Activated naive CD8-positive, alpha-beta T cell treated with anti-CD3 and anti-CD28 coated beads, Interleukin-2, amount 10 ng/mL, durations not matched to agents 7 days and 5 days (primary cell): Measurements from ENCODE around the gene UBALD1. TPM values are rescaled to one million over a fixed set of nuclear protein-coding genes. Genes with fewer than 3 reads are reported as not detected.

Experiments used
- ATAC-seq: fragments of 150-1000 bp; cut with Tn5 transposase; one replicate; pipeline ENCODE4 v1.10.0; 2021; ENCODE audit warnings: low read depth, moderate library complexity
- POLR2A ChIA-PET: fragments of 350-600 bp; sonication (Branson Sonifier 250); formaldehyde crosslinking; loops from one replicate; lab custom pipeline; 2021; ENCODE audit warnings: antibody characterized with exemption; lab: Charles Lee
- DNase-seq: peaks from one replicate; pipeline ENCODE4 v3.0.0; 2021
- H3K27ac Mint-ChIP-seq: one replicate; pipeline ENCODE4 v1.8.0; 2022; ENCODE audit warnings: mild to moderate bottlenecking, mixed read lengths
- H3K27me3 Mint-ChIP-seq: one replicate; pipeline ENCODE4 v1.8.0; 2022; ENCODE audit warnings: mild to moderate bottlenecking, moderate library complexity, mixed read lengths
- H3K36me3 Mint-ChIP-seq: one replicate; pipeline ENCODE4 v1.8.0; 2021; ENCODE audit warnings: mild to moderate bottlenecking, mixed read lengths
- H3K4me1 Mint-ChIP-seq: one replicate; pipeline ENCODE4 v1.8.0; 2021; ENCODE audit warnings: mixed read lengths
- H3K4me3 Mint-ChIP-seq: one replicate; pipeline ENCODE4 v1.8.0; 2022; ENCODE audit warnings: mild to moderate bottlenecking, moderate library complexity, mixed read lengths
- H3K9me3 Mint-ChIP-seq: one replicate; pipeline ENCODE4 v1.8.0; 2021; ENCODE audit warnings: mixed read lengths
- total RNA-seq, 2 experiments: library from RNA; stranded (reverse); gene quantifications; one replicate each; pipeline ENCODE4 v1.2.3, GENCODE V29; 2021

Gene UBALD1
- total RNA-seq, 2 experiments from 2014 or later, result 21.3 to 23.7 TPM

DNA sequence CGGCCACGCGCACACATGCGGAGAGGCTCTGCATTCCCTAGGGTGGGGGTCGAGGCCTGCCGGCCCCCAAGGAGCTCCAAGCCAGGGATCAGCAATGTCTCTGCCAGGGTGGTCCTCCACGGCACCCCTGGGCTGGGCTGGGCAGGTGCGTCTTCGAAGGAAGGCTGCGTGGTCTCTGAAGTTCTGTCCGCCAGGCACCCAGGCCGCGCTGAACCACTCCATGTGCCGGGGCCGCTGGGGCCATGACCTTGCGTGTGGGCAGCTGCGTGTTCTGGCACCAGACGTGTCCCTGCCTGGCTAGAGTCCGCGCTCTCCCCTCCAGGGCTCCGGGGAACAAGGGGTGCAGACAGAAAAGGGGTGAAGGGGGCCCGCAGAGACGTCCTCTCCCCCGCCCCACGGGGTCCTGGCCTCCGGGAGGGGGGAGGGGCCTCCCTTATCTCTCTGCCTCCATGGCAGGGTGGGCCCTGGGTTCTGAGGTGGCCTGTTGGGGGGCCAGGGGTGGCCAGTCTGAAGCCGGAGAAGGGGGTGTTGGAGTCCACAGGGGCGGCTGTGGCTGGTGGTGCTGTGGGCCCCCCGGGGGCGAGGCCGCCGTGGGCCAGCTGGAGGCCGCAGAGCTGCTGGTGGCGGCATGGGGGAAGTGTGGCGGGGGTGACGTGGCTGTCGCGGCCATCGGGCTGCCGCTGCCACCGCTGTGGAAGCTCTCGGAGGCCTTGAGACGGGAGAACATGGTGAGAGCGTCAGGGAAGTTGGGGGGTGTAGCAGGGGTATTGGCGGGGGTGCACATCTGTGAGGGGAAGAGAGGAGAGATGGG lies 5.3 kb downstream of the UBALD1 start:
- Mint-ChIP-seq H3K9me3 (no peaks in the 10 kb centered on the region), H3K36me3 (no peaks in the 10 kb centered on the region), H3K4me3 (no peak overlapping the region), H3K4me1 (peaks cover 2% of the 10 kb centered on the region), H3K27ac (no peak overlapping the region), H3K27me3 (no peaks in the 10 kb centered on the region)
- no peak for ATAC-seq
- POLR2A ChIA-PET, result no interaction called here
- no peak for DNase-seq

DNA sequence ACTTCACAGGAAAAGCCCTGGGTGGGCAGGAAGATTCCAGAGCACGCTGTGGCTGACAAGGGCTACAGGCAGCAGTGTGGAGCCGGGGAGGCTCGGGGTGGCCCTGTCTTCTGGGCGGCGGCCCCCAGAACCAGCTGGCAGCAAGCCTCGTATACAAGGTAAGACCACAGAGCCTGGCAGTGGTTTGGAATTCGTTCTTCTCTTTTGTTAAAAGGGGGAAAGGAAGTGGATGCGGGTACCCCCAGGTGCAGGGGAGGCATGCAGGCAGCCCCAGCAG lies 6.0 kb downstream of the UBALD1 start:
- Mint-ChIP-seq H3K4me3 (no peak overlapping the region), H3K27me3 (no peaks in the 10 kb centered on the region), H3K4me1 (peaks cover 2% of the 10 kb centered on the region), H3K27ac (no peak overlapping the region), H3K9me3 (no peaks in the 10 kb centered on the region), H3K36me3 (no peaks in the 10 kb centered on the region)
- ATAC-seq (no peak), DNase-seq (no peak)
- POLR2A ChIA-PET, result no interaction called here

DNA sequence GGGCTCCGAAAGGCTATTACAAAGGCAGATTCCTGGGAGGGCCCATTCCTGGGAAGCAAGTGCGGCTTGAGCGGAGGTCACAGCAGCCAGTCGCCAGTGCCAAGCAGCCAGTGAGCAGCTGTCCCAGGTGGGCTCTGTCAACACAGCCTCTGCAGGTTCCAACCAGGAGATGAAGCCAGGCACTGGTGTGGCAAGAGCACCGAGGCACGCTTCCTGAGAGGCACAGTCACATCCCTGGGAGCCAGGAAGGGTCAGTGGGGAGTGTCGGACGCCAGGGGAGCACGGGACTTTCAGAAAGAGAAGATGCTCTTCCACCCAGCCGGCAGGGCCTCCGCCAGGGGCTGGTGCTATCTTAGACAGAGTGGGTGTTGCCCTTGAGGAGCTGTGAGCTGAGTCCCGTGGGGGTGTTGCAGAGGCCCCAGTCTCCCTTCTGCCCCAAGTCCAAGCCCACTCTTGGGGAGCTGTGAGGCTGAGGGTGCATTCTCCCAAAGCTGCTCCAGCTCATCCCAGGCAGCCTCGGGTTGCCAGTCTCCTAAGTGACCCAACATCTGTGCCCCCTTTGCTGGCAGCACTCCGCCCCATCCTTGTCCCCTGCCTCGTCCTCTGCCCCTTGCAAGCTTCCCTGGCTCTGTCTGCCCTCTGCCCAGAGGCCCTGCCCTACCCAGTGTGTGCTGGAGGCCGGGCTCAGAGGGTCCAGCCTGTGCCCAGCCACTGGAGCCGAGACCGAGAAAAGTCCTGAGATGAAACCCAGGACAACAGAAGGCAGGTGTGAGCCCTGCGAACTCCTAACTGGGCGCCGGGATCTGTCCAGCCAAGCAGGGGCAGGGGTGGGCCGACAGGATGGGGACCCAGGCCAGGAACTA lies 6.6 kb downstream of the UBALD1 start:
- H3K27ac Mint-ChIP-seq, result no peak overlapping the region
- H3K4me1 Mint-ChIP-seq, result peaks cover under 1% of the 10 kb centered on the region
- POLR2A ChIA-PET, result no interaction called here
- DNase-seq (no peak), ATAC-seq (no peak)
- H3K9me3 Mint-ChIP-seq, result no peaks in the 10 kb centered on the region
- no peaks in the 10 kb centered on the region for H3K36me3 Mint-ChIP-seq
- H3K27me3 Mint-ChIP-seq, result no peaks in the 10 kb centered on the region
- H3K4me3 Mint-ChIP-seq, result no peak overlapping the region

DNA sequence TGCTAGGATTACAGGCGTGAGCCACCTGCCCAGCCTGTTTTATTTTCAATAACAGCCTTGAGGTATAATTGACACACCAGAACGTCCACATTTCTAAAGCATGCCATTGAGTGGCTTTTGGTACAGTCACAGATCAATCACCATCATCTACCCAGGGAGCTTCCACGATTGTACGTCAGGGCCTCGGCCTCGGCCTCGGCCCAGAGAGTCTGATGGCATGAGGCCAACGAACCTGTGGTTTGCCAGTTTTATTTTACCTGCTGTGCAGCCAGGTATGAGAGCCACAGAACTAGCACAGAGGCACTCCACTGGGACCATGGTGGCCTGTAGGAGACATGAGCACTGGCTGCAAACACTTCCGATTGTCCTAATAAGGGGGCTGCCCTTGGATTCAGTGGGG lies 8.3 kb downstream of the UBALD1 start:
- H3K27ac Mint-ChIP-seq, result no peak overlapping the region
- DNase-seq, result no peak
- no peaks in the 10 kb centered on the region for H3K9me3 Mint-ChIP-seq
- POLR2A ChIA-PET, result interaction anchor here (0.7 kb wide), 1 partner anchor 15 kb away, joined by 3 read pairs; no protein-coding TSS in a partner anchor
- no peak overlapping the region for H3K4me3 Mint-ChIP-seq
- H3K27me3 Mint-ChIP-seq, result no peaks in the 10 kb centered on the region
- no peaks in the 10 kb centered on the region for H3K36me3 Mint-ChIP-seq
- ATAC-seq, result no peak
- H3K4me1 Mint-ChIP-seq, result no peaks in the 10 kb centered on the region

DNA sequence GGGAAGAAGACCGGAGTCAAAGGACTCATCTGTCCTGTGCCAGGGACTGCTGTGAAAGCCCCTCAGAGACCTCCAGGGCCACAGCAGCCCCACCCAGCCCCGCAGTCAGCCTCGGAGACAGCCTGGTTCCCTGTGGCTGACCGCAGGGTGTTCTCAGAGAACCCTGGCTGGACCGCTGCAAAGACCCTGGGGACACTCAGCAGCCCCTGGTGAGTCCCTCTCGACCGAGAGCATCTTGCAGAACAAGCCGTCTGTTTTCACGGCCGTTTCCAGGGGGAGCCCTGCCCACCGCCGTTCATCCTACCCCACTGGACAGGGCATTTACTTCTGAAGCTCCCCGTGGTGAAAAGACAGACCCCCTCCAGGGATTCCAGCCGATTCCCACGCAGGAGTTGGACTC lies 10.3 kb downstream of the UBALD1 start:
- POLR2A ChIA-PET, result no interaction called here

DNA sequence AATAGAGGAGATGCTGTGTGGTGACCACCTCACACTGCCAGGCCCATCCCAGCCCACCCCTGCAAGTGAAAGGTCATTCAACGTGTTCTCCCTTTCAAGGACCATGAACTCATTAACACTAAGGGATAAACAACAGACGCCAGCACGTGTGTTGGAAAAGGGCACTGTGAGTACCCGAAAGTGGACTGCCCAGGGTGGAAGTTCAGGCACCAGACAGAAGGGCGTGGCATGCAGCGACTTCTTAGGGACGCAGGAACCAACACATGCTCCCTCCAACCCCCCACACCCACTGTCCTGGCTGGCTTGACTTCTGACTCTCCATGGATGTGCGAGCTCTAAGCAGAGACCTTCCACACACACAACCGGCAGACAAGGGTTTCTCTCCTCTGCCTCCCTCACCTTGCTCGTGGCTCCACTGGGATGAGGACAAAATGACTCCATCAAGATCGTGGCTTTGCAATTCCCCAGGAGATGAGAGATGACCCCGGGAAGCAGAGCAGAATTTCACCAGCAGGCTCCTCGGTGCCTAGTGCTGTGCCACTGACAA lies 11.0 kb downstream of the UBALD1 start:
- H3K27me3 Mint-ChIP-seq, result peaks cover under 1% of the 10 kb centered on the region
- no peak for DNase-seq
- H3K4me3 Mint-ChIP-seq, result no peak overlapping the region
- no peaks in the 10 kb centered on the region for H3K36me3 Mint-ChIP-seq
- H3K4me1 Mint-ChIP-seq, result no peaks in the 10 kb centered on the region
- H3K9me3 Mint-ChIP-seq, result no peaks in the 10 kb centered on the region
- POLR2A ChIA-PET, result no interaction called here
- ATAC-seq, result no peak
- H3K27ac Mint-ChIP-seq, result no peak overlapping the region

More for the DNA sequence above, 10.3 kb downstream of the UBALD1 start:
- Mint-ChIP-seq H3K36me3 (no peaks in the 10 kb centered on the region), H3K27me3 (no peaks in the 10 kb centered on the region), H3K9me3 (no peaks in the 10 kb centered on the region), H3K4me3 (no peak overlapping the region), H3K27ac (no peak overlapping the region), H3K4me1 (no peaks in the 10 kb centered on the region)
- ATAC-seq (no peak), DNase-seq (no peak)

DNA sequence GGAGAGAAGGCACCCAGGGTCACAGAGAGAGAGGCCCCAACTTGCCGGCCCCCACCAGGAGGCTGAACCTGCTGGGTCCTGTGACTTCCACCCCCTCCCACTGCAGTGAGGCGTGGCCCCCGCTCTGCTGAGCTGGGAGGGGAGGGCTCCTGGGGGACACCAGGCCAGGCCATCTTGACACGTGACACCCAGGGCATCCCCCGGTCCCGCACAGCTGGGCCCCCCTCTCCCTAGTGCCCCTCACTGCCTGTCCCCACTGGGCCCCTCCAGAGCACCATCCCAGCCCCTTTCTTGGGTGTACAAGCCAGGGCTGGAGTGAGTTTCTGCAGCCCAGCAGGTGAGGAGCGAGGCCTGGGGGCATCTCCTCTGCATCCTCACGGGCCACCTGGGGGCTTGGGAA lies 12.4 kb downstream of the UBALD1 start:
- H3K36me3 Mint-ChIP-seq, result no peaks in the 10 kb centered on the region
- no peak for DNase-seq
- no peaks in the 10 kb centered on the region for H3K9me3 Mint-ChIP-seq
- no peak overlapping the region for H3K4me3 Mint-ChIP-seq
- POLR2A ChIA-PET, result interaction anchor here (0.8 kb wide), 1 partner anchor 14 kb away, joined by 3 read pairs; no protein-coding TSS in a partner anchor
- ATAC-seq, result no peak
- no peaks in the 10 kb centered on the region for H3K4me1 Mint-ChIP-seq
- H3K27ac Mint-ChIP-seq, result no peak overlapping the region
- H3K27me3 Mint-ChIP-seq, result peaks cover 8% of the 10 kb centered on the region

DNA sequence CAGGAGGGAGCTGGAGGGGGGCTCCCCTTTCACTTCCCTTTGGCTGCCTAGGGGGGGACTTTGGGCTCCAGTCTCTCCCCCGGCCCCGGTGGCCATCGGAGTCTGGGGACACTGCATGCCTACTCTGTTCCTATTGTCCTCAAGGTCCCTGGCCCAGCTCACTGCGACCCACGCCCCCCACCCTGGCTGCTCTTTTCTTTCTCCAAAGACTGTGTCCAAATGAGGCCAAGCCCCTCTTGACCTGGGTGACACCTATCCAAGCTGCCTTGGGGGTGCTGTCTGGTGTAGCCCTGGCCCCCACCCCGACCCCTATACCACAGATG lies 12.9 kb downstream of the UBALD1 start:
- ATAC-seq (no peak), DNase-seq (no peak)
- Mint-ChIP-seq H3K4me3 (no peak overlapping the region), H3K27me3 (peaks cover 8% of the 10 kb centered on the region), H3K9me3 (no peaks in the 10 kb centered on the region), H3K36me3 (no peaks in the 10 kb centered on the region), H3K27ac (no peak overlapping the region), H3K4me1 (no peaks in the 10 kb centered on the region)
- POLR2A ChIA-PET, result interaction anchor here (0.8 kb wide), 1 partner anchor 14 kb away, joined by 3 read pairs; no protein-coding TSS in a partner anchor

DNA sequence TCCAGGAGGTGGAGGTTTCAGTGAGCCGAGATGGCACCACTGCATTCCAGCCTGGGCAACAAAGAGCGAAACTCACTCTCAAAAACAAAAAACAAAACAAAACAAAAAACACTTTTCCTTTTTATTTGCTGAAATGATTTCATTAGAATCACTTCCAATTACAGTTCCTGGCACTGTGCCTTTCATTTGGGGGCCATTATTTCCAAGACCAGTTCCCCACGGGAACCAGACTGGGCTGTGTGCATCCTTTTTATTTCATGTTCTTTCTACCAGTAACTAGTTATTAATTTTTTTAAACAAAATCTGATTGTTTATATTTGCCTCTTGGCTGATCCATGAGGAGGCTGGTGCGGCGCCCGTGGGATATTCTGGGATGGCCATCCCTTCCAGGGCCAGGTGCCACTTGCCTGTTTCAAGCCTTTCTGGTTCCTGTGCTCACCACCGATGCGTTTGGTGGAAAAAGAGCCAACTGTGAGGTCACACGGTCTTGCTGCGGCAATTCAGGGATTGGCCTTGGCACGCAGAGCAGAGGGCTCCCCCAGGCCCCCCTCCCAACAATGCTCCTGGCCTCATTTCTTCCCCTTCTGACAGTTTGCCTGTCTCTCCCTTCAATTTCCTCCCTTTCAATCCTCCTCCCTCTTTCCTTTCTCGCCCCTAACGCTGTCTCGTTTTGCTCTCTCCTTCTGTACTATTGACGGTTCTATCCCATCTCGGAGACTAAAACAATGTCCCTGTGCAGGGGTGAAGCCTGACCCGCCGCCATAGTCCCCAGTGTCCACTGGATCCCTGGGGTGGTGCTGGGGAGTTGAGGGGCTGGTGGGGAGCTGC lies 13.4 kb downstream of the UBALD1 start:
- no peak for DNase-seq
- POLR2A ChIA-PET, result interaction anchor here (0.8 kb wide), 1 partner anchor 15 kb away, joined by 3 read pairs; no protein-coding TSS in a partner anchor
- no peaks in the 10 kb centered on the region for H3K36me3 Mint-ChIP-seq
- H3K27me3 Mint-ChIP-seq, result peaks cover 8% of the 10 kb centered on the region
- no peaks in the 10 kb centered on the region for H3K9me3 Mint-ChIP-seq
- no peak overlapping the region for H3K4me3 Mint-ChIP-seq
- no peak overlapping the region for H3K27ac Mint-ChIP-seq
- ATAC-seq, result no peak
- no peaks in the 10 kb centered on the region for H3K4me1 Mint-ChIP-seq

DNA sequence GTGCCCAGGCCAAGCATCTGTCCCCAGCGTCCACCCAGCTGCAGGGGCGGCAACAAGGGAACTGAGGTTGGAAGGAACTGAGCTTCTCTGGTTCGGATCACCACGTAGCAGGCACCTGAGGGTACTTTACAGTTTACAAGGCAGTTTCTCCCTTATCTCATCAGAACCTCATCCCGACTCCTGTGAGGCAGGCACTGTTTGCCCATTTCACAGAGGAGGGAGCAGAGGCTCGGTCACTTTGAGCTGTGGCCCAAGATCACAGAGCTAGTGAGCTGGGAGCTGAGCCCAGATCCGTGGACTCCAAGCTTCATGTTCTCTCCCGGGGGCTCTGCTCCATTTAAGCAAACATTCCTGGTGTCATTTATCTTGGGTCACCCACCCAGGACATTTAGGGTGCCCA lies 15.1 kb downstream of the UBALD1 start:
- ATAC-seq (no peak), DNase-seq (no peak)
- H3K4me3 Mint-ChIP-seq, result no peak overlapping the region
- POLR2A ChIA-PET, result interaction anchor here (0.7 to 1.6 kb wide), 2 partner anchors 13 to 17 kb away, joined by 3 read pairs; no protein-coding TSS in a partner anchor
- H3K27ac Mint-ChIP-seq, result no peak overlapping the region
- peaks cover 8% of the 10 kb centered on the region for H3K27me3 Mint-ChIP-seq
- H3K9me3 Mint-ChIP-seq, result no peaks in the 10 kb centered on the region
- H3K4me1 Mint-ChIP-seq, result no peaks in the 10 kb centered on the region
- no peaks in the 10 kb centered on the region for H3K36me3 Mint-ChIP-seq

DNA sequence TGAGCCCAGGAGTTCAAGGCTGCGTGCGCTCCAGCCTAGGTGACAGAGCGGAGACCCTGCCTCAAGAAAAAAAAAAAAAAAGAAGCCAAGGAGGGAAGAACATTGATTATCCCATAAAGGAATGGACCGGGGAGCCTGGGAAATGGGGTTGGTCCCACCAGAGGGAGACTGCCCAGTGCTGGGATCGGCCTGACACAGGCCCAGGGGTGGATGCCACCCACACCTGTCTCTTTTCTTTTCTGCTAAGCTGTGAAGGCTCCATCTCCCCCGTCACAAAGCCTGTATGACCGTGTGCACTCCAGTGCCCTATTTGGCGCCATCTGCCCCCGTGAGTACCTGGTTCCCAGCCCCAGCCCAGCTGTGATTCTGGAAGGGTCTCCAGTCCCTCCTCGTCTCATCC lies 15.7 kb downstream of the UBALD1 start:
- Mint-ChIP-seq H3K4me1 (no peaks in the 10 kb centered on the region), H3K27me3 (peaks cover 8% of the 10 kb centered on the region), H3K4me3 (no peak overlapping the region), H3K9me3 (no peaks in the 10 kb centered on the region), H3K27ac (no peak overlapping the region), H3K36me3 (no peaks in the 10 kb centered on the region)
- no peak for DNase-seq
- POLR2A ChIA-PET, result interaction anchor here (0.6 to 1.6 kb wide), 3 partner anchors 14 to 125 kb away, joined by 3 read pairs; partner anchors contain the start of gene NMRAL1
- no peak for ATAC-seq

DNA sequence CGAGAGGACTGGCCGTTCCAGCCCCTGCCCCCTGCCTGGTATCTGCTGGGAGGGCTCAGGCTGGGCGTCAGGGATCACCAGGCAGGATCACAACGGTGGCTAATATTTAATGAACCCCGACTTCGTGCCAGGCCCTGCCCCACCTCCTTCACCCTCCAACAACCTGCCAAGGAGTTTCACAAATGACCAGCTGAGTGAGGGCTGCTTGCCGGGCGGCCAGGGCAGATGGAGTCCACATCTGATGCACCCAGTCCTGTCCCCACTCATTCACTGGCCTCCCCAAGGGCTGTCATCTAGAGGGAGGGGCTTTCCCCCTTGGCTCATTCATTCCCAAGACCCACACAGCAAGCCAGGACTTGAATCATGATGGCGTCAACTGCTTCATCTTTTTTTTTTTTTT lies 17.5 kb downstream of the UBALD1 start:
- no peak for ATAC-seq
- no peaks in the 10 kb centered on the region for H3K36me3 Mint-ChIP-seq
- peaks cover 8% of the 10 kb centered on the region for H3K27me3 Mint-ChIP-seq
- no peak overlapping the region for H3K4me3 Mint-ChIP-seq
- DNase-seq, result no peak
- POLR2A ChIA-PET, result no interaction called here
- H3K9me3 Mint-ChIP-seq, result no peaks in the 10 kb centered on the region
- H3K27ac Mint-ChIP-seq, result no peak overlapping the region
- H3K4me1 Mint-ChIP-seq, result no peaks in the 10 kb centered on the region
